B cell (primary cell): Measurements from ENCODE around the gene PHACTR1.

Experiments used
- EZH2 ChIP-seq: IDR thresholded peaks from 2 replicates; pipeline ENCODE4 v1.6.1; 2012; ENCODE audit warnings: borderline replicate concordance, low read depth, mild to moderate bottlenecking, moderate library complexity, low read length; ENCODE audit not compliant: insufficient read depth, poor library complexity, severe bottlenecking
- TF ChIP-seq, protein P1 (sequence below): fragments of 200-600 bp; IDR thresholded peaks from one replicate; pipeline ENCODE4 v1.8.0; 2022; ENCODE audit warnings: antibody characterized with exemption, mild to moderate bottlenecking

GRCh38 chr6:13125841-13126240 is 409.3 kb downstream of the PHACTR1 start:
- TF ChIP-seq, protein P1, sequence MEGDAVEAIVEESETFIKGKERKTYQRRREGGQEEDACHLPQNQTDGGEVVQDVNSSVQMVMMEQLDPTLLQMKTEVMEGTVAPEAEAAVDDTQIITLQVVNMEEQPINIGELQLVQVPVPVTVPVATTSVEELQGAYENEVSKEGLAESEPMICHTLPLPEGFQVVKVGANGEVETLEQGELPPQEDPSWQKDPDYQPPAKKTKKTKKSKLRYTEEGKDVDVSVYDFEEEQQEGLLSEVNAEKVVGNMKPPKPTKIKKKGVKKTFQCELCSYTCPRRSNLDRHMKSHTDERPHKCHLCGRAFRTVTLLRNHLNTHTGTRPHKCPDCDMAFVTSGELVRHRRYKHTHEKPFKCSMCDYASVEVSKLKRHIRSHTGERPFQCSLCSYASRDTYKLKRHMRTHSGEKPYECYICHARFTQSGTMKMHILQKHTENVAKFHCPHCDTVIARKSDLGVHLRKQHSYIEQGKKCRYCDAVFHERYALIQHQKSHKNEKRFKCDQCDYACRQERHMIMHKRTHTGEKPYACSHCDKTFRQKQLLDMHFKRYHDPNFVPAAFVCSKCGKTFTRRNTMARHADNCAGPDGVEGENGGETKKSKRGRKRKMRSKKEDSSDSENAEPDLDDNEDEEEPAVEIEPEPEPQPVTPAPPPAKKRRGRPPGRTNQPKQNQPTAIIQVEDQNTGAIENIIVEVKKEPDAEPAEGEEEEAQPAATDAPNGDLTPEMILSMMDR: no peak
- TF ChIP-seq EZH2: no peak
